HCT116 (cell line): ENCODE results near the gene ERMP1. TPM values are rescaled to one million over a fixed set of nuclear protein-coding genes. Genes with fewer than 3 reads are reported as not detected.

Experiments
- ATAC-seq: fragments of 200-7000 bp; cut with Tn5 transposase; 2 replicates; pipeline ENCODE4 v1.9.1; 2020; ENCODE audit warnings: mild to moderate bottlenecking, moderate library complexity
- BruUV-seq: library from RNA; stranded (reverse); fragments of 400-500 nt; replicated peaks from 2 replicates; lab custom pipeline; 2021; lab: Mats Ljungman, UMichigan
- CTCF ChIA-PET: fragments of 300-600 bp; sonication (Branson Sonifier 250); formaldehyde crosslinking; loops from one replicate; lab custom pipeline; 2021; ENCODE audit warnings: antibody characterized with exemption; lab: Charles Lee
- POLR2A ChIA-PET: fragments of 300-600, 350-600 bp; sonication (Branson Sonifier 250); formaldehyde crosslinking; loops from one replicate; lab custom pipeline; 2021; ENCODE audit warnings: antibody characterized with exemption; lab: Charles Lee
- RAD21 ChIA-PET, 2 experiments: fragments of 300-600 bp; sonication (Branson Sonifier 250); formaldehyde crosslinking; loops; one replicate each; lab custom pipeline; 2023; ENCODE audit warnings: low total read pairs in 2 of 2; ENCODE audit not compliant: uncharacterized antibody in 2 of 2, unreplicated experiment in 2 of 2, low non-redundant PET in 1 of 2; lab: Charles Lee
- DNase-seq: peaks from one replicate; pipeline ENCODE4 v3.0.0-alpha.2; 2010; ENCODE audit warnings: low read depth, low spot score
- H2AFZ ChIP-seq: fragments of 200-600 bp; shearing (Covaris generic), sonication (generic); 2 replicates; pipeline ENCODE4 v1.6.1; 2017; ENCODE audit warnings: low read depth, mixed run types, mixed read lengths, antibody characterized with exemption, low read length; ENCODE audit not compliant: poor library complexity, severe bottlenecking
- H3K27ac ChIP-seq: 2 replicates; pipeline ENCODE4 v1.5.1; 2012; ENCODE audit warnings: low read depth, low read length
- H3K27me3 ChIP-seq: fragments of 200-600 bp; sonication (generic); 2 replicates; pipeline ENCODE4 v1.6.1; 2016; ENCODE audit warnings: mixed run types, low read length, mixed read lengths; ENCODE audit not compliant: insufficient read depth
- H3K36me3 ChIP-seq, 2 experiments: fragments of 200-500 bp in 1 of 2; fragments of 200-600 bp in 1 of 2; sonication (Bioruptor generic) in 1 of 2; sonication (generic) in 1 of 2; 2 replicates each; pipeline versions ENCODE4 v1.5.1 to v1.6.1; 2014 to 2016; ENCODE audit warnings: low read length in 2 of 2, inconsistent platforms in 1 of 2, mixed read lengths in 1 of 2, mixed run types in 1 of 2; ENCODE audit not compliant: insufficient read depth in 2 of 2, control insufficient read depth in 1 of 2
- H3K4me1 ChIP-seq, 2 experiments: fragments of 200-600 bp in 1 of 2; sonication (generic) in 1 of 2; 2 replicates each; pipeline versions ENCODE4 v1.5.1 to v1.6.1; 2012 to 2017; ENCODE audit warnings: low read length in 2 of 2, inconsistent platforms in 1 of 2, mild to moderate bottlenecking in 1 of 2, mixed read lengths in 1 of 2, mixed run types in 1 of 2, moderate library complexity in 1 of 2; ENCODE audit not compliant: insufficient read depth in 2 of 2, control insufficient read depth in 1 of 2
- H3K4me2 ChIP-seq: fragments of 200-600 bp; sonication (generic); 2 replicates; pipeline ENCODE4 v1.6.1; 2017; ENCODE audit warnings: mixed run types, low read length, mixed read lengths
- H3K4me3 ChIP-seq, 2 experiments: fragments of 200-600 bp in 1 of 2; sonication (generic) in 1 of 2; replicated peaks in 1 of 2; 2 replicates each; pipeline ENCODE4 v1.5.1; 2011 to 2016; ENCODE audit warnings: low read length in 2 of 2, control low read depth in 1 of 2, low read depth in 1 of 2, mild to moderate bottlenecking in 1 of 2, mixed read lengths in 1 of 2, mixed run types in 1 of 2
- H3K79me2 ChIP-seq: fragments of 200-600 bp; sonication (generic); 2 replicates; pipeline ENCODE4 v1.6.1; 2017; ENCODE audit warnings: mild to moderate bottlenecking, mixed run types, low read length, moderate library complexity, mixed read lengths; ENCODE audit not compliant: insufficient read depth
- H3K9ac ChIP-seq: fragments of 200-600 bp; sonication (generic); 2 replicates; pipeline ENCODE4 v1.6.1; 2016; ENCODE audit warnings: low read length, mixed read lengths
- H3K9me2 ChIP-seq: fragments of 200-600 bp; sonication (generic), shearing (Covaris generic); 2 replicates; pipeline ENCODE4 v1.6.1; 2017; ENCODE audit warnings: mixed run types, mild to moderate bottlenecking, moderate library complexity; ENCODE audit not compliant: insufficient read depth
- H3K9me3 ChIP-seq, 2 experiments: fragments of 200-500 bp in 1 of 2; fragments of 200-600 bp in 1 of 2; sonication (Bioruptor generic) in 1 of 2; sonication (generic) in 1 of 2; 2 replicates each; pipeline ENCODE4 v1.6.1; 2014 to 2017; ENCODE audit warnings: low read length in 2 of 2, mixed read lengths in 2 of 2, inconsistent platforms in 1 of 2, low read depth in 1 of 2, mild to moderate bottlenecking in 1 of 2, mixed run types in 1 of 2, moderate library complexity in 1 of 2; ENCODE audit not compliant: control insufficient read depth in 1 of 2, insufficient read depth in 1 of 2
- H4K20me1 ChIP-seq: fragments of 200-600 bp; sonication (generic), shearing (Covaris generic); 2 replicates; pipeline ENCODE4 v1.6.1; 2017; ENCODE audit warnings: mixed run types, mild to moderate bottlenecking, moderate library complexity; ENCODE audit not compliant: insufficient read depth
- ATF3 ChIP-seq: IDR thresholded peaks from 2 replicates; pipeline ENCODE4 v1.6.1; 2012
- ELF1 ChIP-seq: IDR thresholded peaks from 2 replicates; pipeline ENCODE4 v1.6.1; 2012; ENCODE audit warnings: low read depth, borderline replicate concordance
- EZH2 ChIP-seq: fragments of 200-600 bp; sonication (generic); IDR thresholded peaks from 2 replicates; pipeline ENCODE4 v1.6.1; 2017; ENCODE audit warnings: antibody characterized with exemption, mixed run types
- EZH2phosphoT487 ChIP-seq: fragments of 200-600 bp; IDR thresholded peaks from 2 replicates; pipeline ENCODE4 v1.6.1; 2018; ENCODE audit warnings: antibody characterized with exemption, borderline replicate concordance
- JUND ChIP-seq: IDR thresholded peaks from 2 replicates; pipeline ENCODE4 v1.6.1; 2012
- POLR2AphosphoS5 ChIP-seq: IDR thresholded peaks from 2 replicates; pipeline ENCODE4 v1.6.1; 2011; ENCODE audit warnings: mild to moderate bottlenecking, low read depth, low read length, moderate library complexity
- RAD21 ChIP-seq: IDR thresholded peaks from 2 replicates; pipeline ENCODE4 v1.6.1; 2012; ENCODE audit warnings: low read depth, mild to moderate bottlenecking
- SIN3A ChIP-seq: IDR thresholded peaks from 2 replicates; pipeline ENCODE4 v1.6.1; 2012; ENCODE audit warnings: low read depth
- SP1 ChIP-seq: IDR thresholded peaks from 2 replicates; pipeline ENCODE4 v1.6.1; 2012; ENCODE audit warnings: low read depth
- YY1 ChIP-seq: IDR thresholded peaks from 2 replicates; pipeline ENCODE4 v1.6.1; 2011; ENCODE audit warnings: low read length, low read depth, moderate library complexity, mild to moderate bottlenecking; ENCODE audit not compliant: insufficient replicate concordance; ENCODE audit errors: extremely low read depth
- ZFX ChIP-seq: fragments of 450-650 bp; IDR thresholded peaks from 2 replicates; pipeline ENCODE4 v1.6.1; 2017
- intact Hi-C: fragments of 100-400 bp; cut with micrococcal nuclease; formaldehyde crosslinking; loops from 2 replicates; pipeline ENCODE4 v1.10.0; 2022
- total RNA-seq: library from RNA; stranded (reverse); gene quantifications from one replicate; pipeline ENCODE4 v1.2.1, GENCODE V29; 2021; ENCODE audit not compliant: unreplicated experiment
- TF ChIP-seq, protein P1 (sequence below): IDR thresholded peaks from 2 replicates; pipeline ENCODE4 v1.6.1; 2011; ENCODE audit warnings: mild to moderate bottlenecking, low read length, moderate library complexity; ENCODE audit not compliant: insufficient replicate concordance; ENCODE audit errors: extremely low read depth
- TF ChIP-seq, protein P2 (sequence below), 3 experiments: fragments of 200-600 bp in 1 of 3; sonication (generic) in 1 of 3; IDR thresholded peaks in 2 of 3; conservative IDR thresholded peaks in 1 of 3; 2 replicates each; pipeline ENCODE4 v1.5.1; 2012 to 2017; ENCODE audit warnings: low read depth in 2 of 3, low read length in 2 of 3, antibody characterized with exemption in 1 of 3, borderline replicate concordance in 1 of 3, control low read depth in 1 of 3, mild to moderate bottlenecking in 1 of 3, mixed read lengths in 1 of 3, mixed run types in 1 of 3, moderate library complexity in 1 of 3; ENCODE audit not compliant: insufficient read depth in 1 of 3

ERMP1 gene
- total RNA-seq, 1 experiment from 2014 or later = 29.9 TPM

DNA sequence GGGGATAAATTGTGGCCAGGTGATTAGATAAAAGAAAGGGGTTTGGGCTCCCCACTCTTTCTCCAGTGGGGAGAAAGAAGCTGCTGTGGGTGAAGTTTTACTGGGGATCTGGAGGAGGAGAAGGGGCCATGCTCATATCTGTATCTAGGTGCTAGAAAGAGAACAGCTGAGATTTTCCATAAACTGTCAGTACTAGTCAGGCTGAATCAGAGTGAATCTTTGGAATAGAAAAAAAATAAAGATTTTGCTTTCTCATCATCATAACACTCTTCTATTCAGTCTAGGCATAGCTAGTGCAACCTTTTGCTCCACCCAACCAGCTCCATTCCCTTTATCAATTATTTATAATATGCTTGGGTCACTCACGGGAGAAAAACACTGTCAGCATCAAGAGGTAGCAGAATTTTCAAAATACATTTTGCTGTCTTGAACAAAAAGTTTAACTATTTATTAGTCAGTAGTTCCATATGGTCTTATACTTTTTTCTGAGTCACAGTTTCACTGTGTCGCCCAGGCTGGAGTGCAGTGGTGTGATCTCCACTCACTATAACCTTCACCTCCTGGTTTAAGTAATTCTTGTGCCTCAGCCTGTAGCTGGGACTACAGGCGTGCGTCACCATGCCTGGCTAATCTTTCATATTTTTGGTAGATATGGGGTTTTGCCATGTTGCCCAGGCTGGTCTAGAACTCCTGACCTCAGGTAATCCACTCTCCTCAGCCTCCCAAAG lies 21.3 kb upstream of the ERMP1 start:
- TF ChIP-seq ATF3 (no peak), ELF1 (no peak), EZH2phosphoT487 (no peak), SP1 (no peak), SIN3A (no peak), YY1 (no peak), EZH2 (no peak), POLR2AphosphoS5 (no peak), ZFX (no peak), RAD21 (no peak), JUND (no peak)
- TF ChIP-seq, protein P1, sequence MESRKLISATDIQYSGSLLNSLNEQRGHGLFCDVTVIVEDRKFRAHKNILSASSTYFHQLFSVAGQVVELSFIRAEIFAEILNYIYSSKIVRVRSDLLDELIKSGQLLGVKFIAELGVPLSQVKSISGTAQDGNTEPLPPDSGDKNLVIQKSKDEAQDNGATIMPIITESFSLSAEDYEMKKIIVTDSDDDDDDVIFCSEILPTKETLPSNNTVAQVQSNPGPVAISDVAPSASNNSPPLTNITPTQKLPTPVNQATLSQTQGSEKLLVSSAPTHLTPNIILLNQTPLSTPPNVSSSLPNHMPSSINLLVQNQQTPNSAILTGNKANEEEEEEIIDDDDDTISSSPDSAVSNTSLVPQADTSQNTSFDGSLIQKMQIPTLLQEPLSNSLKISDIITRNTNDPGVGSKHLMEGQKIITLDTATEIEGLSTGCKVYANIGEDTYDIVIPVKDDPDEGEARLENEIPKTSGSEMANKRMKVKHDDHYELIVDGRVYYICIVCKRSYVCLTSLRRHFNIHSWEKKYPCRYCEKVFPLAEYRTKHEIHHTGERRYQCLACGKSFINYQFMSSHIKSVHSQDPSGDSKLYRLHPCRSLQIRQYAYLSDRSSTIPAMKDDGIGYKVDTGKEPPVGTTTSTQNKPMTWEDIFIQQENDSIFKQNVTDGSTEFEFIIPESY = no peak
- TF ChIP-seq, protein P2, sequence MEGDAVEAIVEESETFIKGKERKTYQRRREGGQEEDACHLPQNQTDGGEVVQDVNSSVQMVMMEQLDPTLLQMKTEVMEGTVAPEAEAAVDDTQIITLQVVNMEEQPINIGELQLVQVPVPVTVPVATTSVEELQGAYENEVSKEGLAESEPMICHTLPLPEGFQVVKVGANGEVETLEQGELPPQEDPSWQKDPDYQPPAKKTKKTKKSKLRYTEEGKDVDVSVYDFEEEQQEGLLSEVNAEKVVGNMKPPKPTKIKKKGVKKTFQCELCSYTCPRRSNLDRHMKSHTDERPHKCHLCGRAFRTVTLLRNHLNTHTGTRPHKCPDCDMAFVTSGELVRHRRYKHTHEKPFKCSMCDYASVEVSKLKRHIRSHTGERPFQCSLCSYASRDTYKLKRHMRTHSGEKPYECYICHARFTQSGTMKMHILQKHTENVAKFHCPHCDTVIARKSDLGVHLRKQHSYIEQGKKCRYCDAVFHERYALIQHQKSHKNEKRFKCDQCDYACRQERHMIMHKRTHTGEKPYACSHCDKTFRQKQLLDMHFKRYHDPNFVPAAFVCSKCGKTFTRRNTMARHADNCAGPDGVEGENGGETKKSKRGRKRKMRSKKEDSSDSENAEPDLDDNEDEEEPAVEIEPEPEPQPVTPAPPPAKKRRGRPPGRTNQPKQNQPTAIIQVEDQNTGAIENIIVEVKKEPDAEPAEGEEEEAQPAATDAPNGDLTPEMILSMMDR (IDR thresholded peaks at IDR 0.05 in 2 of 3, conservative IDR thresholded peaks at IDR 0.05 in 1 of 3; ENCODE audit: borderline replicate concordance in 1 of 3, insufficient read depth in 1 of 3, low read depth in 2 of 3, low read length in 2 of 3) = no peak
- ChIA-PET POLR2A (no interaction called here), CTCF (no interaction called here), RAD21 (interaction anchor here in 1 of 2 experiments (0.6 kb wide), 1 partner anchor 11 kb away, joined by 8 read pairs; no protein-coding TSS in a partner anchor)
- Histone ChIP-seq H4K20me1 (no peaks in the 10 kb centered on the region), H3K9me3 (no peaks in the 10 kb centered on the region), H3K9me2 (no peaks in the 10 kb centered on the region), H2AFZ (no peak overlapping the region), H3K27ac (no peak overlapping the region), H3K27me3 (no peaks in the 10 kb centered on the region), H3K36me3 (no peaks in the 10 kb centered on the region), H3K4me1 (no peaks in the 10 kb centered on the region), H3K79me2 (no peaks in the 10 kb centered on the region), H3K4me2 (no peak overlapping the region), H3K4me3 (no peak overlapping the region), H3K9ac (no peak overlapping the region)
- no peak for DNase-seq
- ATAC-seq = no peak
- no TSS peak for BruUV-seq
- intact Hi-C loops = no loop called here
